ENCODE data around the gene OSMR.
A peak's percentile ranks its signal among the peaks of the same experiment; 100 is the strongest.

DNA sequence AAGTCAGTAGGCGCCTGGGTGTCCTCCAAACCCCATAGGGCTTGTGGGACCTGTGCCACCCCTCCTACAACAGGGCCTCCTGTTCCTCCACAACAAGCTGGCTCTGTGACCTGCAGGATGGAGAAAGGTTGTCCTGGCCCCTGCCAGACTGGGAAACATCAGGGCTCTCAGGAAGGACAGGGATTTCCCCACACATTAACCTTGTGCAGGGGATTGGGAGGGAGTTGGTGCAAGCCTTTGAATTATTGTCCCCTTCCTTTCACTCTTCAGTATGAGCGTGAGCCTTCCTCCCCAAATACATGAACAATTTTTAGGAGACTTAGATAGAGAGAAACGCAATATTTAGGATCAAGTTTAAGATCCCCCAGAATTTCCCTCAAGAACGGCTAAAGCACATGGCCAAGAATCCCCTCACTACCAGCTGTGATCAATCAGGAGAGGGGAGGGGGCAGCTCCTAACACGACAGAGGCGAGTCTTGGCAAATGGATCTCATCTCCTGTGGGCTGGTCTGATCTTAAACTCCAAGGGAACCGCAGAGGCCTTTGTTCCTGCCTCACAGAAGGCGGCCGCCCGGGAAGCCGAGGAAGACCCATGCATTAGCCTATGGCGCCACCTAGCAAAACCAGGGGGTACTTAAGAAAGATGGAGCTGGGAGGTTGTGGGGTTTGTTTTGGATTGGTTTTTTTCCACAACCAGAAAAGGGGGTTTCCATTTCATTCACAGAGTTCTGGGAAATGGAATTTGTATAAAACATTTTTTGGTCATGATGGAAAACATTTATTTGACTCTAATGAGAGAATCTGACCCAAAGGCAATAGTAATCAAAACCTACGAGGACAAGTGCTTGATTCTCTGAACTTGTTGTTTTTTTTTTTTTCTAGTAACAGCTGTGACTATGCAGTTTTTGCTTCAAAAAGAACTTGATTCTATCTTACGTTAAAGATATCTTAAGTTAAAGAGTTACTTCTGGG lies 36.1 kb upstream of the OSMR start:
- TF ChIP-seq CTCF (conservative IDR thresholded peaks at IDR 0.05) (peak; percentile 95), ZFX (IDR thresholded peaks at IDR 0.05) (no peak)

Measured in C4-2B (cell line).